WTC11 (cell line): ENCODE data around the gene OTOR. TPM values are rescaled to one million over a fixed set of nuclear protein-coding genes. Genes with fewer than 3 reads are reported as not detected.

Experiments used
- ATAC-seq: fragments of 200-7000 bp; cut with Tn5 transposase; 2 replicates; pipeline ENCODE4 v1.10.0; 2021; ENCODE audit warnings: mild to moderate bottlenecking, moderate library complexity
- CTCF ChIA-PET: fragments of 300-600 bp; sonication (Branson Sonifier 250); formaldehyde crosslinking; loops from one replicate; lab custom pipeline; 2021; ENCODE audit warnings: antibody characterized with exemption; lab: Charles Lee
- POLR2A ChIA-PET: fragments of 350-600 bp; sonication (Branson Sonifier 250); formaldehyde crosslinking; loops from one replicate; lab custom pipeline; 2021; ENCODE audit warnings: antibody characterized with exemption; lab: Charles Lee
- DNase-seq: peaks from one replicate; pipeline ENCODE4 v3.0.0; 2021; ENCODE audit warnings: low spot score
- H3K27ac Mint-ChIP-seq: 2 replicates; pipeline ENCODE4 v1.8.0; 2021; ENCODE audit warnings: mixed read lengths
- H3K27me3 Mint-ChIP-seq: 2 replicates; pipeline ENCODE4 v1.8.0; 2021; ENCODE audit warnings: low read depth, mild to moderate bottlenecking, moderate library complexity, mixed read lengths
- H3K36me3 Mint-ChIP-seq: 2 replicates; pipeline ENCODE4 v1.8.0; 2021; ENCODE audit warnings: mixed read lengths
- H3K4me1 Mint-ChIP-seq: 2 replicates; pipeline ENCODE4 v1.8.0; 2022; ENCODE audit warnings: mixed read lengths
- H3K4me3 Mint-ChIP-seq: 2 replicates; pipeline ENCODE4 v1.8.0; 2021; ENCODE audit warnings: mild to moderate bottlenecking, moderate library complexity, mixed read lengths
- H3K9me3 Mint-ChIP-seq: 2 replicates; pipeline ENCODE4 v1.8.0; 2021; ENCODE audit warnings: mixed read lengths
- ATF1 ChIP-seq: sonication (generic); formaldehyde crosslinking; IDR thresholded peaks from 2 replicates; pipeline ENCODE4 v1.8.1; 2023; ENCODE audit warnings: mild to moderate bottlenecking, moderate library complexity, missing genetic modification reagents
- CREM ChIP-seq: sonication (generic); formaldehyde crosslinking; IDR thresholded peaks from 2 replicates; pipeline ENCODE4 v1.8.1; 2022; ENCODE audit warnings: mild to moderate bottlenecking, missing genetic modification reagents, moderate library complexity
- EMX1 ChIP-seq: fragments of 250-450 bp; sonication (Bioruptor Pico); IDR thresholded peaks from 2 replicates; pipeline ENCODE4 v1.8.0; 2021; ENCODE audit warnings: mild to moderate bottlenecking
- GABPB1 ChIP-seq: sonication (generic); formaldehyde crosslinking; IDR thresholded peaks from 2 replicates; pipeline ENCODE4 v1.8.1; 2023; ENCODE audit warnings: mild to moderate bottlenecking, missing genetic modification reagents
- GTF2I ChIP-seq: fragments of 250-450 bp; sonication (Bioruptor Pico); conservative IDR thresholded peaks from 2 replicates; pipeline ENCODE4 v1.4.0; 2021; ENCODE audit warnings: mild to moderate bottlenecking
- JAZF1 ChIP-seq: fragments of 250-450 bp; sonication (Bioruptor Pico); IDR thresholded peaks from 2 replicates; pipeline ENCODE4 v1.9.0; 2021; ENCODE audit warnings: moderate library complexity, mild to moderate bottlenecking, inconsistent platforms
- KAT7 ChIP-seq: sonication (generic); formaldehyde crosslinking; IDR thresholded peaks from 2 replicates; pipeline ENCODE4 v1.8.1; 2023; ENCODE audit warnings: missing genetic modification reagents, mild to moderate bottlenecking, borderline replicate concordance
- PRRX2 ChIP-seq: fragments of 250-450 bp; sonication (Bioruptor Pico); IDR thresholded peaks from 2 replicates; pipeline ENCODE4 v1.8.0; 2021; ENCODE audit warnings: mild to moderate bottlenecking
- RORB ChIP-seq: fragments of 250-450 bp; sonication (Bioruptor Pico); IDR thresholded peaks from 2 replicates; pipeline ENCODE4 v1.9.0; 2021; ENCODE audit warnings: mild to moderate bottlenecking
- SMAD3 ChIP-seq: sonication (generic); formaldehyde crosslinking; IDR thresholded peaks from 2 replicates; pipeline ENCODE4 v1.8.0; 2022; ENCODE audit warnings: missing genetic modification reagents, mild to moderate bottlenecking, borderline replicate concordance
- TP53 ChIP-seq: sonication (generic); formaldehyde crosslinking; IDR thresholded peaks from 2 replicates; pipeline ENCODE4 v1.8.1; 2023; ENCODE audit warnings: mild to moderate bottlenecking, missing genetic modification reagents
- ZBTB21 ChIP-seq: sonication (generic); formaldehyde crosslinking; IDR thresholded peaks from 2 replicates; pipeline ENCODE4 v1.8.1; 2023; ENCODE audit warnings: mild to moderate bottlenecking, missing genetic modification reagents, borderline replicate concordance
- ZNF416 ChIP-seq: fragments of 250-450 bp; sonication (Bioruptor Pico); IDR thresholded peaks from 2 replicates; pipeline ENCODE4 v1.9.0; 2021; ENCODE audit warnings: mild to moderate bottlenecking, inconsistent platforms
- total RNA-seq: library from RNA; stranded (reverse); gene quantifications from 3 replicates; pipeline ENCODE4 v1.2.3, GENCODE V29; 2021
- TF ChIP-seq, protein P1 (sequence below): sonication (generic); formaldehyde crosslinking; IDR thresholded peaks from 2 replicates; pipeline ENCODE4 v1.8.0; 2022; ENCODE audit warnings: mild to moderate bottlenecking, missing genetic modification reagents
- TF ChIP-seq, protein P2 (sequence below): sonication (generic); formaldehyde crosslinking; conservative IDR thresholded peaks from 2 replicates; pipeline ENCODE4 v1.8.1; 2023; ENCODE audit warnings: mild to moderate bottlenecking, low read depth, missing genetic modification reagents, moderate library complexity
- TF ChIP-seq, protein P3 (sequence below): sonication (generic); formaldehyde crosslinking; IDR thresholded peaks from 2 replicates; pipeline ENCODE4 v1.8.0; 2023; ENCODE audit warnings: mild to moderate bottlenecking, missing genetic modification reagents
- TF ChIP-seq, protein P4 (sequence below): fragments of 250-450 bp; sonication (Bioruptor Pico); IDR thresholded peaks from 2 replicates; pipeline ENCODE4 v1.9.0; 2021; ENCODE audit warnings: mild to moderate bottlenecking, borderline replicate concordance
- TF ChIP-seq, protein P5 (sequence below): fragments of 250-450 bp; sonication (Bioruptor Pico); IDR thresholded peaks from 2 replicates; pipeline ENCODE4 v2.1.2; 2022; ENCODE audit warnings: mild to moderate bottlenecking, moderate library complexity

Gene OTOR
- total RNA-seq, 1 experiment from 2014 or later, result not detected

DNA sequence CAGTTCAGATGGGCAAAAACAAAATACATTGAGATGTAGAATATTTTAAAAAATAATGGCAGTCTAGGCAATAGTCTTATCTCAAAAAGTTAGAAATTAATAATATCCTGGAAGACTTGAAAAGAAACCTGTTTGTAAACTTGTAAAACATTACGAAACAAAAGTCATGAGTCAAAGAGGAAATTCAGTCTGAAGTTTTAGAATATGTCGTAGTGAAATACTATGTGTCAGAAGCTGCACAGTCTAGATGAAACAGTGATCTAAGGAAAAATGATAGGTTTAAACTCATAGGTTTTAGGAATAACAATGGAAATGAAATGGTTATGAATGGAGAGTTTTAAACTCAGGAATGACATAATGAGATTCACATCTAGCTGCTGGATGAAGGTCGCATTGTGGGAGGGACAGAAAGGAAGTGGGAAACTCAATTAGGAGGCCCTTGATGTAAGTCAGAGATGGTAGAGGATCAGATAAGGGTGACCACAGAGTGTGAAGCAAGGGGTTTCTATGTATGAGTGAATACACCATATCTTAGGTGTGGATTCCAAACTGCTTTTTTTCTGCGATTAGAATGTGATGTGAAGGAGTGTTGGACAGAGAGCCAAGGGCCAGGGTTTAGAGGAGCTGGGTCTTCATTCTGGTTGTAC, 15.5 kb upstream of the OTOR start:
- DNase-seq, result no peak
- no peak for ATAC-seq
- ChIA-PET CTCF (no interaction called here), POLR2A (no interaction called here)
- peaks cover 12% of the 10 kb centered on the region for H3K27me3 Mint-ChIP-seq
- TF ChIP-seq, protein P1, sequence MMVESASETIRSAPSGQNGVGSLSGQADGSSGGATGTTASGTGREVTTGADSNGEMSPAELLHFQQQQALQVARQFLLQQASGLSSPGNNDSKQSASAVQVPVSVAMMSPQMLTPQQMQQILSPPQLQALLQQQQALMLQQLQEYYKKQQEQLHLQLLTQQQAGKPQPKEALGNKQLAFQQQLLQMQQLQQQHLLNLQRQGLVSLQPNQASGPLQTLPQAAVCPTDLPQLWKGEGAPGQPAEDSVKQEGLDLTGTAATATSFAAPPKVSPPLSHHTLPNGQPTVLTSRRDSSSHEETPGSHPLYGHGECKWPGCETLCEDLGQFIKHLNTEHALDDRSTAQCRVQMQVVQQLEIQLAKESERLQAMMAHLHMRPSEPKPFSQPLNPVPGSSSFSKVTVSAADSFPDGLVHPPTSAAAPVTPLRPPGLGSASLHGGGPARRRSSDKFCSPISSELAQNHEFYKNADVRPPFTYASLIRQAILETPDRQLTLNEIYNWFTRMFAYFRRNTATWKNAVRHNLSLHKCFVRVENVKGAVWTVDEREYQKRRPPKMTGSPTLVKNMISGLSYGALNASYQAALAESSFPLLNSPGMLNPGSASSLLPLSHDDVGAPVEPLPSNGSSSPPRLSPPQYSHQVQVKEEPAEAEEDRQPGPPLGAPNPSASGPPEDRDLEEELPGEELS (CRISPR knock-in tag), result no peak
- TF ChIP-seq GTF2I (CRISPR knock-in tag) (no peak), RORB (CRISPR knock-in tag) (no peak), GABPB1 (CRISPR knock-in tag) (no peak)
- no peak overlapping the region for H3K27ac Mint-ChIP-seq
- H3K36me3 Mint-ChIP-seq, result peaks cover 45% of the 10 kb centered on the region
- H3K4me1 Mint-ChIP-seq, result peaks cover 21% of the 10 kb centered on the region
- no peak overlapping the region for H3K4me3 Mint-ChIP-seq
- H3K9me3 Mint-ChIP-seq, result peaks cover 11% of the 10 kb centered on the region

DNA sequence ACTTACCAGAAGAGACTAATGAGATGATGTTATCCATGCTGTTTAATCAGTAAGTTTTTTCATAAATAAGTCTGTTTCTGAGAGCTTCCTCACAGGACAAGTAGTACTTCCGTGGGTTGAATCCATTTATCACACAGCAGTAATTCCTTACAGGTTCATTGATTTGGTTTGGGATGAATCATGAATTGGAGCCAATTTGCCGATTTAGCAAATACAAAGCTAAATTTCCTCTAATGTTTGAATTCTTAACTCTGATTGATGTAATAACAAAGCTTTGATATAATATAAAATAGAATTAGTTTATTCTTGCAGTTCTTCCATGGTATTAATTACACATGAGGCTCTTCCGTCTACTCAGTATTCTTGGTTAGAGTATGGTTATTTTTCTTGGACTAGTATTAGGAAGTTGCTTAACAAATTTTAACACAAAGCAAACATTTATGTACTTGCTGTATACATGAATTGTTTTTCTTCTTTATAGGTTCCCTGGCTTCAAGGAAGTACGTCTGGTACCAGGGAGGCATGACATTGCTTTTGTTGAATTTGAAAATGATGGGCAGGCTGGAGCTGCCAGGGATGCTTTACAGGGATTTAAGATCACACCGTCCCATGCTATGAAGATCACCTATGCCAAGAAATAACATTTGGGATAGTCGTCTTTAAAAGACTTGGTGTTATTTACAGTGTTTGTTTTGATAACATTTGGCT, 7.6 kb upstream of the OTOR start:
- H3K4me1 Mint-ChIP-seq, result peaks cover 3% of the 10 kb centered on the region; the same call in 1 of the 2 replicates
- H3K36me3 Mint-ChIP-seq, result peaks cover 39% of the 10 kb centered on the region
- H3K27ac Mint-ChIP-seq, result no peak overlapping the region
- ATAC-seq (no peak), DNase-seq (no peak)
- H3K4me3 Mint-ChIP-seq, result no peak overlapping the region
- H3K27me3 Mint-ChIP-seq, result no peaks in the 10 kb centered on the region
- ChIA-PET CTCF (interaction anchor here (0.7 to 2.0 kb wide), 4 partner anchors 8 to 213 kb away, joined by 3 to 6 read pairs (median 3); partner anchors contain the start of gene OTOR), POLR2A (no interaction called here)
- H3K9me3 Mint-ChIP-seq, result no peaks in the 10 kb centered on the region
- TF ChIP-seq PRRX2 (CRISPR knock-in tag) (no peak), EMX1 (CRISPR knock-in tag) (no peak), ATF1 (CRISPR knock-in tag) (no peak), ZNF416 (no peak), JAZF1 (no peak), ZBTB21 (CRISPR knock-in tag) (no peak), GABPB1 (CRISPR knock-in tag) (no peak), KAT7 (CRISPR knock-in tag) (no peak), TP53 (CRISPR knock-in tag) (no peak), CREM (CRISPR knock-in tag) (no peak), GTF2I (CRISPR knock-in tag) (no peak), SMAD3 (CRISPR knock-in tag) (no peak)
- TF ChIP-seq, protein P2, sequence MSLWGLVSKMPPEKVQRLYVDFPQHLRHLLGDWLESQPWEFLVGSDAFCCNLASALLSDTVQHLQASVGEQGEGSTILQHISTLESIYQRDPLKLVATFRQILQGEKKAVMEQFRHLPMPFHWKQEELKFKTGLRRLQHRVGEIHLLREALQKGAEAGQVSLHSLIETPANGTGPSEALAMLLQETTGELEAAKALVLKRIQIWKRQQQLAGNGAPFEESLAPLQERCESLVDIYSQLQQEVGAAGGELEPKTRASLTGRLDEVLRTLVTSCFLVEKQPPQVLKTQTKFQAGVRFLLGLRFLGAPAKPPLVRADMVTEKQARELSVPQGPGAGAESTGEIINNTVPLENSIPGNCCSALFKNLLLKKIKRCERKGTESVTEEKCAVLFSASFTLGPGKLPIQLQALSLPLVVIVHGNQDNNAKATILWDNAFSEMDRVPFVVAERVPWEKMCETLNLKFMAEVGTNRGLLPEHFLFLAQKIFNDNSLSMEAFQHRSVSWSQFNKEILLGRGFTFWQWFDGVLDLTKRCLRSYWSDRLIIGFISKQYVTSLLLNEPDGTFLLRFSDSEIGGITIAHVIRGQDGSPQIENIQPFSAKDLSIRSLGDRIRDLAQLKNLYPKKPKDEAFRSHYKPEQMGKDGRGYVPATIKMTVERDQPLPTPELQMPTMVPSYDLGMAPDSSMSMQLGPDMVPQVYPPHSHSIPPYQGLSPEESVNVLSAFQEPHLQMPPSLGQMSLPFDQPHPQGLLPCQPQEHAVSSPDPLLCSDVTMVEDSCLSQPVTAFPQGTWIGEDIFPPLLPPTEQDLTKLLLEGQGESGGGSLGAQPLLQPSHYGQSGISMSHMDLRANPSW (CRISPR knock-in tag), result no peak
- TF ChIP-seq, protein P1 (CRISPR knock-in tag), result no peak
- TF ChIP-seq, protein P3, sequence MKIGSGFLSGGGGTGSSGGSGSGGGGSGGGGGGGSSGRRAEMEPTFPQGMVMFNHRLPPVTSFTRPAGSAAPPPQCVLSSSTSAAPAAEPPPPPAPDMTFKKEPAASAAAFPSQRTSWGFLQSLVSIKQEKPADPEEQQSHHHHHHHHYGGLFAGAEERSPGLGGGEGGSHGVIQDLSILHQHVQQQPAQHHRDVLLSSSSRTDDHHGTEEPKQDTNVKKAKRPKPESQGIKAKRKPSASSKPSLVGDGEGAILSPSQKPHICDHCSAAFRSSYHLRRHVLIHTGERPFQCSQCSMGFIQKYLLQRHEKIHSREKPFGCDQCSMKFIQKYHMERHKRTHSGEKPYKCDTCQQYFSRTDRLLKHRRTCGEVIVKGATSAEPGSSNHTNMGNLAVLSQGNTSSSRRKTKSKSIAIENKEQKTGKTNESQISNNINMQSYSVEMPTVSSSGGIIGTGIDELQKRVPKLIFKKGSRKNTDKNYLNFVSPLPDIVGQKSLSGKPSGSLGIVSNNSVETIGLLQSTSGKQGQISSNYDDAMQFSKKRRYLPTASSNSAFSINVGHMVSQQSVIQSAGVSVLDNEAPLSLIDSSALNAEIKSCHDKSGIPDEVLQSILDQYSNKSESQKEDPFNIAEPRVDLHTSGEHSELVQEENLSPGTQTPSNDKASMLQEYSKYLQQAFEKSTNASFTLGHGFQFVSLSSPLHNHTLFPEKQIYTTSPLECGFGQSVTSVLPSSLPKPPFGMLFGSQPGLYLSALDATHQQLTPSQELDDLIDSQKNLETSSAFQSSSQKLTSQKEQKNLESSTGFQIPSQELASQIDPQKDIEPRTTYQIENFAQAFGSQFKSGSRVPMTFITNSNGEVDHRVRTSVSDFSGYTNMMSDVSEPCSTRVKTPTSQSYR, result no peak
- TF ChIP-seq, protein P4, sequence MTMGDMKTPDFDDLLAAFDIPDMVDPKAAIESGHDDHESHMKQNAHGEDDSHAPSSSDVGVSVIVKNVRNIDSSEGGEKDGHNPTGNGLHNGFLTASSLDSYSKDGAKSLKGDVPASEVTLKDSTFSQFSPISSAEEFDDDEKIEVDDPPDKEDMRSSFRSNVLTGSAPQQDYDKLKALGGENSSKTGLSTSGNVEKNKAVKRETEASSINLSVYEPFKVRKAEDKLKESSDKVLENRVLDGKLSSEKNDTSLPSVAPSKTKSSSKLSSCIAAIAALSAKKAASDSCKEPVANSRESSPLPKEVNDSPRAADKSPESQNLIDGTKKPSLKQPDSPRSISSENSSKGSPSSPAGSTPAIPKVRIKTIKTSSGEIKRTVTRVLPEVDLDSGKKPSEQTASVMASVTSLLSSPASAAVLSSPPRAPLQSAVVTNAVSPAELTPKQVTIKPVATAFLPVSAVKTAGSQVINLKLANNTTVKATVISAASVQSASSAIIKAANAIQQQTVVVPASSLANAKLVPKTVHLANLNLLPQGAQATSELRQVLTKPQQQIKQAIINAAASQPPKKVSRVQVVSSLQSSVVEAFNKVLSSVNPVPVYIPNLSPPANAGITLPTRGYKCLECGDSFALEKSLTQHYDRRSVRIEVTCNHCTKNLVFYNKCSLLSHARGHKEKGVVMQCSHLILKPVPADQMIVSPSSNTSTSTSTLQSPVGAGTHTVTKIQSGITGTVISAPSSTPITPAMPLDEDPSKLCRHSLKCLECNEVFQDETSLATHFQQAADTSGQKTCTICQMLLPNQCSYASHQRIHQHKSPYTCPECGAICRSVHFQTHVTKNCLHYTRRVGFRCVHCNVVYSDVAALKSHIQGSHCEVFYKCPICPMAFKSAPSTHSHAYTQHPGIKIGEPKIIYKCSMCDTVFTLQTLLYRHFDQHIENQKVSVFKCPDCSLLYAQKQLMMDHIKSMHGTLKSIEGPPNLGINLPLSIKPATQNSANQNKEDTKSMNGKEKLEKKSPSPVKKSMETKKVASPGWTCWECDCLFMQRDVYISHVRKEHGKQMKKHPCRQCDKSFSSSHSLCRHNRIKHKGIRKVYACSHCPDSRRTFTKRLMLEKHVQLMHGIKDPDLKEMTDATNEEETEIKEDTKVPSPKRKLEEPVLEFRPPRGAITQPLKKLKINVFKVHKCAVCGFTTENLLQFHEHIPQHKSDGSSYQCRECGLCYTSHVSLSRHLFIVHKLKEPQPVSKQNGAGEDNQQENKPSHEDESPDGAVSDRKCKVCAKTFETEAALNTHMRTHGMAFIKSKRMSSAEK, result no peak
- TF ChIP-seq, protein P5, sequence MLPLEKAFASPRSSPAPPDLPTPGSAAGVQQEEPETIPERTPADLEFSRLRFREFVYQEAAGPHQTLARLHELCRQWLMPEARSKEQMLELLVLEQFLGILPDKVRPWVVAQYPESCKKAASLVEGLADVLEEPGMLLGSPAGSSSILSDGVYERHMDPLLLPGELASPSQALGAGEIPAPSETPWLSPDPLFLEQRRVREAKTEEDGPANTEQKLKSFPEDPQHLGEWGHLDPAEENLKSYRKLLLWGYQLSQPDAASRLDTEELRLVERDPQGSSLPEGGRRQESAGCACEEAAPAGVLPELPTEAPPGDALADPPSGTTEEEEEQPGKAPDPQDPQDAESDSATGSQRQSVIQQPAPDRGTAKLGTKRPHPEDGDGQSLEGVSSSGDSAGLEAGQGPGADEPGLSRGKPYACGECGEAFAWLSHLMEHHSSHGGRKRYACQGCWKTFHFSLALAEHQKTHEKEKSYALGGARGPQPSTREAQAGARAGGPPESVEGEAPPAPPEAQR (CRISPR knock-in tag), result no peak
